GM12874 (cell line): Measurements from ENCODE around the gene ZBTB3.

Source experiments
- TF ChIP-seq, protein P1 (sequence below): IDR thresholded peaks from 2 replicates; pipeline ENCODE4 v1.5.1; 2011; ENCODE audit warnings: low read depth, mild to moderate bottlenecking, control low read depth, low read length, moderate library complexity; ENCODE audit not compliant: insufficient read depth

The ZBTB3 gene

DNA sequence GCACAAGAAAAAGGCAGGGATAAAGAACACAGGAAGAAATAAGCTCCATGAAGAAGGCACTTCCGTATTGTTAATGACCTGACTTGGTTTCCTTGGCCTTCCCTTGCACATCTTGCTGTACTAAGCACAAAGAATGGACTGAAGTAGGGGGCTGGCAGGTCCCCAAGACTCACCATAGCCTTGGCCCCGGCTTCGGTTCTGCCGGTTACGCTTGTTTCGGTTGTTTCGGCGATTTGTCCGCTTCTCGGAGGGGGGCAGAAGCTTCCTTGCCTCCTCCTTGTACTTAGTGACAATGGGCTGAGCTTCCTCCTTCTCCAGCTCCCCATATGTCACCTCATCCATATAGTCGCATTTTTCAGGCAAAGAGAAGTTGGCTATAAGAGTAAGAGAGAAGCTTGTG is 37.1 kb downstream of the ZBTB3 start:
- TF ChIP-seq, protein P1, sequence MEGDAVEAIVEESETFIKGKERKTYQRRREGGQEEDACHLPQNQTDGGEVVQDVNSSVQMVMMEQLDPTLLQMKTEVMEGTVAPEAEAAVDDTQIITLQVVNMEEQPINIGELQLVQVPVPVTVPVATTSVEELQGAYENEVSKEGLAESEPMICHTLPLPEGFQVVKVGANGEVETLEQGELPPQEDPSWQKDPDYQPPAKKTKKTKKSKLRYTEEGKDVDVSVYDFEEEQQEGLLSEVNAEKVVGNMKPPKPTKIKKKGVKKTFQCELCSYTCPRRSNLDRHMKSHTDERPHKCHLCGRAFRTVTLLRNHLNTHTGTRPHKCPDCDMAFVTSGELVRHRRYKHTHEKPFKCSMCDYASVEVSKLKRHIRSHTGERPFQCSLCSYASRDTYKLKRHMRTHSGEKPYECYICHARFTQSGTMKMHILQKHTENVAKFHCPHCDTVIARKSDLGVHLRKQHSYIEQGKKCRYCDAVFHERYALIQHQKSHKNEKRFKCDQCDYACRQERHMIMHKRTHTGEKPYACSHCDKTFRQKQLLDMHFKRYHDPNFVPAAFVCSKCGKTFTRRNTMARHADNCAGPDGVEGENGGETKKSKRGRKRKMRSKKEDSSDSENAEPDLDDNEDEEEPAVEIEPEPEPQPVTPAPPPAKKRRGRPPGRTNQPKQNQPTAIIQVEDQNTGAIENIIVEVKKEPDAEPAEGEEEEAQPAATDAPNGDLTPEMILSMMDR: no peak

DNA sequence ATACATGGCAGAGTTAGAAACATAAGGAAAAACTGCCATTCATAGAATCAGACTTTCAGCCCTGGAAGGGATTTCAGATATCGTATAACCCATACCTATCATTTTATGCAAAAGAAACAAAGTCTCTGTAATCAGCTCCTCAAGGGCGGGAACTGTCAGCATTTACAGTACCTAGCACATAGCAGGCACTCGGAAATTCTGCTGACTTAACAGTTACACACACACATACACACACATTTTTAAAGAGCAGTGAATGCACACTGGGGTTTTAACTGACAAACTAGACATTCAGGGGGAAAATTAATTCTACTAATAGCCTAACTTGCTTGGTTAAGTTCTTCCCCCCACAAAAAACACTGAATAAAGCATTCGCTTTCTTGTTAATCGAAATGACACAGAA is 37.8 kb downstream of the ZBTB3 start:
- TF ChIP-seq, protein P1: no peak

DNA sequence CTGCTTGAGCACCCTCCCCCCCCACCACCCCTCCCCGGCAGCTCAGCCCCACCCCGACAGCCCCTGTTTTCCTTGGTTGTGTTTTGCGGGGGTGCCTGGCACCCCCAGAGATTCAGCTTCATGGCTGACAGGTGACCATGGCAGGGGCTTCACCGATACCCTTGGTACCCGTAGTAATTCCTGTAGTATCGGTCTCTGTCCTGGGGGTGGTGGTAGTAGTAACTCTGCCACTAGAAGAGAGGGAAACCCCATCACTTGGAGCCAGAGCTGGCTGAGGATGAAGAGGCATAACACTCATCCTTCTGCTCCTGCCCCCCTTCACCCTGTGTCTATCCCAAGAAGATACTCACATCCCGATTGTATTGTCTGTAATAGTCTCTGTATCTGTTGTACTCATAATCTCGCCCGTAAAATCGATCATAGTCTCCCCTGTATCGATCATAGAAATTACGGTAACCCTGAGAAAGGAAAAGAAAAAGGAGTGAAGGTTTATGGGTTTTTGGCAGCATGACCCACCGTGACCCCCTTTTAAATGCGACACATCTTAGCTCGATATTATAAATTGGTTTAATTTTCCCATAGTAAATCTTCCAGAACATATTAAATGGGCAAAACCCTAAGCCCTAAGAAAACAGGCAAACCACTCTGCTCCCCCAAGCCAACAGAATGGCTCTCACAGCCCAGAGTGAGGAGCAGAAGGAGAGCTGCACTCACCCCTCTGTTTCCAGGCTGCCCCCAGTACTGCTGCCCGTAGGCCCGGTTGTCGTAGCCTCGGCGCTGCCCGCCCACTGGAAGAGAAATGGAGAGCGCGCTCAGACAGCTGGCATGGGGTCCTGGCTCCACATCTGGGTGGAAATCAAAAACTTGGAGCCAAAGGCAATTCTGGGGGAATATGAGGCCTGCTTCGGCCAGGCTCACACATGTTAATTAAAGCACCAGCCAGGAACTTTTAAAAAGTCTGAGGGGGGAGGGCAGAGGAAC is 38.5 kb downstream of the ZBTB3 start:
- TF ChIP-seq, protein P1: no peak

DNA sequence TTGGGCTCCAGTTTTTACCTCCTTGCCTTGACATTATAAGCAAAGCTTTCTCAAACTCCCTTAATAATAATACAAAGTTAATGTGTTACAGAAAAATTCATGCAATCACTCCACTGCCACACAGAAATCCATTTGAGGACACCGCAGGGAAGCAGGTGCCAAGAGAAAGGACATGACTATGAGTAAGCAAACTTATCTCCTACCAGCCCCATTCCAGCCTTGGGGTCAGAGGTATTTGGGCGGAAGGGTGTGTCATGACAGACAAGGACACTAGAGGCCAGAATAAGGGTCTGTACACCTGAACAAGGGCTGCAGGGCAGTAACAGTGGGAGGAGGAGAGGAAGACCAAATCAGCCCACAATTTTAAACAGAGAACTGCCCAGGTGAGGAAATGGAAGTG is 40.6 kb downstream of the ZBTB3 start:
- TF ChIP-seq, protein P1: no peak

DNA sequence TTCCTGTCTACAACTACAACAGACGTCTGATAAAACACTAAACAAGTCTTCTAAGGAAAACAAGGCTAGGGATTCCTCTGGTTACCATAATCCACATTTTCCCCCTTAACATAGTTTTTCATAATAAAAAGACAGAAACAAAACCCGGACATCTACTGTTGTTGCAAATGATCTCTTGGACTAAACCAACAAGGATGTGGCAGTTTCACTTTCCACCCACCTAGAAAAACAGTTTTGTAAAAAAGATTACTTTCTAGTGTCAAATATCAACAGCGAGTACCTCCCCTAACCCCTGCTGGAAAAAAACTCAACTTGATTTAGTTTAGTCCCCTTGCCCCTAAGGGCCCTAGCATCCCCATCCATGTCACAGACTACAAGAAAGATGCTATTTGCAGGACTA is 41.1 kb downstream of the ZBTB3 start:
- TF ChIP-seq, protein P1: no peak

DNA sequence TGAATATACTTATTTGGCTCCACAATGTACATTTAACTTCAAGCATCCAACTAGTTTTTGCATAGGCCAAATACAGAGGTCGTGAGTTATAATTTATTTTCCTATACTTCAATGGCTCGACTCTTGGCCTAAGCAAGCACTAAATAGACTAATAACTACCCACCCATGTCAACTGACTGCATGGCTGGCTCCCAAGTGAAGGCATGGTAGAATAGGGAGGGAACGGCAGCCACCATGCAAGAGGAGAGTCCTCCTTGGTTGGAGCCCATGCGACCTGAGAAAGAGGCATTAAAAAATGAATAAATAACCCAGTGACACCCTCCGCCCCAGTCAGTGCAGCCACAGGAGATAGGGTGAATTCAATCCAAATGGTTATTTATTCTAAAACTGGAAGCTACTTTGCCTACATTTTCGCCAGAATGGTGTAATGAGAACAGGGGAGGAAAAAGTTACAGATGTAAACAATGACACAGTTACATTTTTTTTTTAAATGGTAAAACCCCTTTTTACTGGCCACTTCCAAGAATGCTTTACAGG is 41.6 kb downstream of the ZBTB3 start:
- TF ChIP-seq, protein P1: no peak

DNA sequence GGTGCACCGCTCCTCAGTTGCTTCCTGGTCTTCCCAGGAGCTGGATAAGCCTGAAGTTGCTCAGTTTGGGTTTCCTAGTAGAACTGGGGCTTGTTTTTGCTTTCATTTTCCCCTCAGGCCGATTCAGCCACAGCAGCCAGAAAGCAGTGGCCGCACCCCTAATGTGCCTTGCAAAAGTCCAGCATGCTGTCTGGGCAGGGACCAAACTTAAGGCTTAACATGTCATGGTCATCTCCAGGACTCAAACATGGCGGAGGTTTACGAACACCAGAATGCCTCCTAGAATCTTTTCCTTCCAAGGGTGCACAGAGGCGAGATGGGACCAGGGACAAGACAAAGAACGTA is 44.0 kb downstream of the ZBTB3 start:
- TF ChIP-seq, protein P1: no peak
